Esophagus squamous epithelium (tissue), 5 donors: ENCODE data around the gene CEP76. TPM values are rescaled to one million over a fixed set of nuclear protein-coding genes. Genes with fewer than 3 reads are reported as not detected.

Experiments
- DNase-seq: peaks from one replicate; lab custom pipeline; 2025; lab: John Stamatoyannopoulos, UW
- H3K27ac ChIP-seq, 4 donors: fragments of 200-600 bp; sonication (generic); one replicate each; pipeline ENCODE4 v1.5.1; 2016 to 2019; ENCODE audit warnings: mild to moderate bottlenecking in 1 of 4
- H3K27me3 ChIP-seq, 4 donors: fragments of 200-600 bp; sonication (generic); 1 replicate in 3 of 4; 2 replicates in 1 of 4; pipeline versions ENCODE4 v1.5.1 to v1.6.0; 2017 to 2021; ENCODE audit warnings: antibody characterized with exemption in 1 of 4
- H3K36me3 ChIP-seq, 3 donors: fragments of 200-600 bp; sonication (generic); one replicate each; pipeline ENCODE4 v1.5.1; 2016 to 2019
- H3K4me1 ChIP-seq, 3 donors: fragments of 200-600 bp; sonication (generic); one replicate each; pipeline ENCODE4 v1.5.1; 2017 to 2019
- H3K4me3 ChIP-seq, 4 donors: fragments of 200-600 bp; sonication (generic); 1 replicate in 3 of 4; 2 replicates in 1 of 4; pipeline ENCODE4 v1.5.1; 2016 to 2019; ENCODE audit warnings: mild to moderate bottlenecking in 2 of 4, moderate library complexity in 1 of 4
- H3K9me3 ChIP-seq, 3 donors: fragments of 200-600 bp; sonication (generic); one replicate each; pipeline ENCODE4 v1.5.1; 2016 to 2019
- POLR2A ChIP-seq, 4 donors: fragments of 450-650 bp; IDR thresholded peaks; one replicate each; pipeline ENCODE4 v1.6.1; 2017; ENCODE audit warnings: antibody characterized with exemption in 4 of 4, mild to moderate bottlenecking in 4 of 4, moderate library complexity in 3 of 4
- WGBS, 2 donors: methylation state at CpG; one replicate each; pipeline ENCODE4 v1.1.5; 2018; 5-methylcytosine and 5-hydroxymethylcytosine counted together
- intact Hi-C: fragments of 100-400 bp; cut with DNase I; formaldehyde crosslinking; loops from one replicate; pipeline ENCODE4 v1.15.0; 2022
- total RNA-seq, 4 donors: library from RNA; depleted of rRNA; stranded (reverse); fragments of >200 nt; gene quantifications; one replicate each; pipeline ENCODE4 v1.1.0, GENCODE V29; 2016
- TF ChIP-seq, protein P1 (sequence below), 6 experiments: fragments of 450-650 bp in 4 of 6; fragments of 200-600 bp in 2 of 6; sonication (generic) in 2 of 6; IDR thresholded peaks; one replicate each; pipeline ENCODE4 v1.5.1; 2016 to 2019; ENCODE audit warnings: antibody characterized with exemption in 6 of 6, mild to moderate bottlenecking in 4 of 6, moderate library complexity in 4 of 6
- donor health status: DM: yes; HTN: yes; CAD: no.

Gene CEP76
- total RNA-seq, 4 donors from 2014 or later = 10.7 to 13.6 (median 11.6) TPM

DNA sequence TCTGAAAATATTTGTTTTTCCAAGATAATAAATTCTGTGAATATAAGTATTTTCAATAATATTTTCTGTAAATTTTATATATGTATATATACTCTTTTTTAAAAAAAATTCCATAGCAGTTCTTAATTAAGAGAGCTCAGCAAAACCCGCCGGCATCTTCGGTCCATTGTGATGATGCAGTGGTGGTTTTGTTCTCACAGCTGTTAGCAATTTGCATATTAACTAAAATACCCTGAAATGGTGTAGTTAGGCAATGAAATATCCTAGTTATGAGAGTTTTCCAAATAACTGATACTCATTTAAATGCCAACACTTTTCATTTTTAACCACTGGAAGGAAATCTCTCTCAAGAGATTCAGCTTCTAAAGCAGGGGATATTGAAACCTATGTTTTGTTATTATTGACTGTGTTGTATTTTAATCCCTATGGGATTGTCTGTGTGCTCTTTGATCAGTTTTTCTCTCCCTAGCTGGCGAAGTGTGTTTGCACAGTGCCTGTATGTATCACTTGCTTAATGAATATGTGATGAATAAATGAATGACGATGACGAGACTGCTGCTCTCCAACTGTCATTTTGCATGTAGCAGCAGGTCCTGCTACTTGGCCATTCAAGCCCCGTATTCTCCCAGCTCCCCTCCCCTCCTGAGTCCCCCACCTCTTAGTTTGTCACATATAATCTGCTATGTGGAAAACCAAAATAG lies 42.7 kb upstream of the CEP76 start:
- Histone ChIP-seq H3K36me3 (no peaks in the 10 kb centered on the region), H3K4me3 (no peak overlapping the region), H3K27me3 (peaks cover 0 to 11% (median 0%) of the 10 kb centered on the region in 4 donors), H3K27ac (no peak overlapping the region), H3K4me1 (no peaks in the 10 kb centered on the region), H3K9me3 (no peaks in the 10 kb centered on the region)
- 57 to 69% methylated on average over 7 of the region's 7 CpGs for WGBS, 2 donors
- no peak for TF ChIP-seq POLR2A (IDR thresholded peaks at IDR 0.05)
- DNase-seq = no peak
- intact Hi-C loops = no loop called here

DNA sequence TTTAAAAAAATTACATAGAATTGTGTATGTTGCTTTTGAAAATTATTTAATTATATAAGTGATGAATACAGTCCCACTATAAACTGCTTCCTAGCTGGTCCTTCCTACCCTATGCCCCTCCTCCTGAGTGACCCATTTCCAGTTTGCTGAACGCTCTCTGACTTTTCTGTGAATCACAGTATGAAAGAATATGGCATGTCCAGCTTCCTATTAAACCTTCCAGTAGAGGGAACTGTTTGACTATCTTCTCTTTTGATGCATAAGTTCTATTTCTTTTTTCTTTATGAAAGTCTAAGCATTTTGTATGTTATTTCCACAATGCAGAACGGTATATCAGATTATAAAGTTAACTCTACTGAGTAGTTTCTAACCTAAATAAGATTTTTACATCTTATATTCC lies 41.6 kb upstream of the CEP76 start:
- no peak for DNase-seq

DNA sequence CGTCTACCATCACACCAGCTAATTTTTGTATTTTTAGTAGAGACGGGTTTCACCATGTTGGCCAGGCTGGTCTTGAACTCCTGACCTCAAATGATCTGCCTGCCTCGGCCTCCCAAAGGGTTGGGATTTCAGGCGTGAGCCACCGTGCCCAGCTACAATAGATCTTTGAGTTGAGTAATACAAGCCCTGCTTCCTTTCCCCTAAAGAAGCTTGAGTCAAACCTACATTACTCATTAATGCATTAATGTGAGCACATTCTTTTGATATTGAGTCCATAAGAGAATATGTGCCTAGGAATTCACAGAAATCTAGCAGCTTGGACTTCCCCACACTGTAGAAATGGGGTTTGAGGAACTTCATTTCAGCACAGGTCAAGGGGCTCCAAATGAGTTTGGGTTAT lies 39.9 kb upstream of the CEP76 start:
- H3K4me3 ChIP-seq = no peak overlapping the region
- H3K36me3 ChIP-seq = no peaks in the 10 kb centered on the region
- H3K27me3 ChIP-seq = no peaks in the 10 kb centered on the region
- DNase-seq = no peak
- TF ChIP-seq POLR2A (IDR thresholded peaks at IDR 0.05) = no peak
- TF ChIP-seq, protein P1, sequence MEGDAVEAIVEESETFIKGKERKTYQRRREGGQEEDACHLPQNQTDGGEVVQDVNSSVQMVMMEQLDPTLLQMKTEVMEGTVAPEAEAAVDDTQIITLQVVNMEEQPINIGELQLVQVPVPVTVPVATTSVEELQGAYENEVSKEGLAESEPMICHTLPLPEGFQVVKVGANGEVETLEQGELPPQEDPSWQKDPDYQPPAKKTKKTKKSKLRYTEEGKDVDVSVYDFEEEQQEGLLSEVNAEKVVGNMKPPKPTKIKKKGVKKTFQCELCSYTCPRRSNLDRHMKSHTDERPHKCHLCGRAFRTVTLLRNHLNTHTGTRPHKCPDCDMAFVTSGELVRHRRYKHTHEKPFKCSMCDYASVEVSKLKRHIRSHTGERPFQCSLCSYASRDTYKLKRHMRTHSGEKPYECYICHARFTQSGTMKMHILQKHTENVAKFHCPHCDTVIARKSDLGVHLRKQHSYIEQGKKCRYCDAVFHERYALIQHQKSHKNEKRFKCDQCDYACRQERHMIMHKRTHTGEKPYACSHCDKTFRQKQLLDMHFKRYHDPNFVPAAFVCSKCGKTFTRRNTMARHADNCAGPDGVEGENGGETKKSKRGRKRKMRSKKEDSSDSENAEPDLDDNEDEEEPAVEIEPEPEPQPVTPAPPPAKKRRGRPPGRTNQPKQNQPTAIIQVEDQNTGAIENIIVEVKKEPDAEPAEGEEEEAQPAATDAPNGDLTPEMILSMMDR (IDR thresholded peaks at IDR 0.05) = no peak
- H3K4me1 ChIP-seq = no peaks in the 10 kb centered on the region
- 13 to 27% methylated on average over 1 to 5 of the region's 5 CpGs for WGBS, 2 donors
- H3K27ac ChIP-seq = no peak overlapping the region
- intact Hi-C loops = no loop called here
- H3K9me3 ChIP-seq = no peaks in the 10 kb centered on the region

More for the DNA sequence above, 41.6 kb upstream of the CEP76 start:
- no peaks in the 10 kb centered on the region for H3K4me1 ChIP-seq
- TF ChIP-seq, protein P1 (IDR thresholded peaks at IDR 0.05) = peak in 5 of 6 experiments; percentile 46 to 68 (median 53)
- TF ChIP-seq POLR2A (IDR thresholded peaks at IDR 0.05) = no peak
- no peaks in the 10 kb centered on the region for H3K9me3 ChIP-seq
- H3K4me3 ChIP-seq = no peak overlapping the region
- no peak overlapping the region for H3K27ac ChIP-seq
- intact Hi-C loops = no loop called here
- WGBS, 2 donors = 1 to 2% methylated on average over 2 of the region's 2 CpGs
- no peaks in the 10 kb centered on the region for H3K36me3 ChIP-seq
- H3K27me3 ChIP-seq = peaks cover 0 to 7% (median 0%) of the 10 kb centered on the region in 4 donors

DNA sequence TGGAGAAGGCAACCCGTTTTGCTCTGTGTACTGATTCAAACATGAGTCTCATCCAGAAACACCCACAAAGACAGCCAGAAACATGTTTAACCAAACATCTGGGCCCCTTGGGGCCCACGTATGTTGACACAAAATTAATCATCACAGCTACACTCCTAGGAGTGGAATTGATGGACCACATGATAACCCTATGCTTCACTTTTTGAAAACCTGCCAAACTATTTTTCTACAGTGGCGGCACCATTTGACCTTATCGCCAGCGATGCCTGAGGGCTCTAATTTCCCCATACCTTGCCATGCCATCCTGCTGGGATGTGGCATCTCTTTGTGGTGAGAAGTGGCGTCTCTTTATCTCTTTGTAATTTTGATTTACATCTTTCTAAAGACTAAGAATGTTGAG lies 38.8 kb upstream of the CEP76 start:
- H3K9me3 ChIP-seq = no peaks in the 10 kb centered on the region
- no peak for DNase-seq
- H3K27ac ChIP-seq = no peak overlapping the region
- no peaks in the 10 kb centered on the region for H3K4me1 ChIP-seq
- 37 to 39% methylated on average over 6 of the region's 6 CpGs for WGBS, 2 donors
- H3K4me3 ChIP-seq = no peak overlapping the region
- intact Hi-C loops = no loop called here
- no peaks in the 10 kb centered on the region for H3K27me3 ChIP-seq
- no peaks in the 10 kb centered on the region for H3K36me3 ChIP-seq
- no peak for TF ChIP-seq POLR2A (IDR thresholded peaks at IDR 0.05)
- TF ChIP-seq, protein P1 (IDR thresholded peaks at IDR 0.05) = no peak

DNA sequence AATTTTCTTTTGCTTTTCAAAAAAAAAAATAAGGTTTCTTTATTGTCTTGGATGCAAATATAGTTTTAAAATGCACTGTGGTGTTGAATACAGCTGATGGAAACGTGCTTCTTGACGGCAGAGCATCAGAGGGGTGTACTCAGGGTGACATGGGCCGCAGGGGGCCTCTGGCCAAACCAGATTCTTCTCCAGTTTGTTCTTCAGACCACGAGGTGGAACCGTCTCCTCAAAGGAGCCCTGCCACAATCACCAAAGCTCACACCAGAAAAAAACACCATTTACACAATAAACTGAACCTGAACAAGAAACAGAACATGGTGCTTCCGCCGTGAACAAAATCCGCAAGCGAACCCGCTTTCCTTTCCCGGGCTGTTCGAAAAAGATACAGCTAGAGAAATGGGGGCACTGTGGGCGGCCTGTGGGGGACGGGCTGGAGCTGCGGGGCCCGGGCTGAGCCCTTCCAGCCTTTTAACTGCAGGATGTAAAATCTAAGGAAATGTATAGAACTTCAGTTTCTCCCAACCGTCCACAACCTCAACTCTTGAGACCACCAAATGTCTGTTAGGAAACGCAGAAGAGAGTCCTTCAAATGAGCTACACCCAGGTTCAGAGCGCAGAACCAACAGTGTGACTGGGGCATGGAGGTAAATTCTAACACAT lies 34.9 kb upstream of the CEP76 start:
- WGBS, 2 donors = 79 to 90% methylated on average over 14 to 18 of the region's 19 CpGs
- intact Hi-C loops = no loop called here
- H3K4me3 ChIP-seq = no peak overlapping the region
- DNase-seq = no peak
- no peaks in the 10 kb centered on the region for H3K36me3 ChIP-seq
- TF ChIP-seq, protein P1 (IDR thresholded peaks at IDR 0.05) = no peak
- no peak for TF ChIP-seq POLR2A (IDR thresholded peaks at IDR 0.05)
- no peak overlapping the region for H3K27ac ChIP-seq
- H3K4me1 ChIP-seq = no peaks in the 10 kb centered on the region
- H3K27me3 ChIP-seq = peaks cover 0 to 2% (median 0%) of the 10 kb centered on the region in 4 donors
- no peaks in the 10 kb centered on the region for H3K9me3 ChIP-seq
